Measurements from ENCODE around the gene GLO1.

GRCh38 chr6:38713812-38714211, 10.9 kb upstream of the GLO1 start:
- no peak for TF ChIP-seq CTCF (IDR thresholded peaks at IDR 0.05)
- no peak for TF ChIP-seq POLR2A (IDR thresholded peaks at IDR 0.05)
